GM21367 (cell line): ENCODE data around the gene COX10.
"Not testable (repeated sequence)": the region's sequence is repeated elsewhere in the genome, so short reads cannot be mapped to it uniquely, and the experiment has no call there.

Source experiments
- ATAC-seq: cut with Tn5 transposase; IDR thresholded peaks from one replicate; pipeline ENCODE4 v1.9.1; 2021; ENCODE audit not compliant: unreplicated experiment

Gene COX10

DNA sequence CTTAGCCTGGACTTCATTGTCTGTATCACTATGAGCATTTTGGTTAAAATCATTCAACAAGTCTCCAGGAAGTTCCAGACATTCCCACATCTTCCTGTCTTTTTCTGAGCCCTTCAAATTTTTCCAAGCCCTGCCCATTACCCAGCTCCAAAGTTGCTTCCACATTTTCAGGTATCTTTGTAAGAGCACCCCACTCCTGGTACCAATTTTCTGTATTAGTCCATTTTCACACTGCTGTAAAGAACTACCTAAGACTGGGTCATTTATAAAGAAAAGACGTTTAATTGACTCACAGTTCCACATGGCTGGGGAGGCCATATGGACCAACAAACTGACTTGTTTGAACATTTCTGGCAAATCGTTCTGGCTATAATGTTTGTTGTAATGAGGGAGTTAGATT, 100.0 kb downstream of the COX10 start:
- ATAC-seq: no peak

DNA sequence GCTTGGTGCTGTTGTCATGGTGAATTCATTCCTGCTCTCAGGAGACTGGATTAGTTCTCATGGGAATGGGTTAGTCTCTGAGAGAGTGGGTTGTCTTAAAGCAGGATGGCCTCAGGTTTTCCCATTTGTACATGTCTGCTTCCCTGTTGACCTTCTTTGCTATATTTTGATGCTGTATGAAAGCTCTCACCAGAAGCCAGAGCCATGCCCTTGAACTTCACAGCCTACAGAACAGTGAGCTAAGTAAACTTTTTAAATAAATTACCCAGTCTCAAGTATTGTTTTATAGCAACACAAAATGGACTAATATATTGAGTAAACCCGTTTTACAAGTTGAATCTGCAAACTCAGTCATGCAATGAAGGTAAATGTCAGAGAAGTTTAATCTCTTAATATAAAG, 100.6 kb downstream of the COX10 start:
- ATAC-seq: no peak

DNA sequence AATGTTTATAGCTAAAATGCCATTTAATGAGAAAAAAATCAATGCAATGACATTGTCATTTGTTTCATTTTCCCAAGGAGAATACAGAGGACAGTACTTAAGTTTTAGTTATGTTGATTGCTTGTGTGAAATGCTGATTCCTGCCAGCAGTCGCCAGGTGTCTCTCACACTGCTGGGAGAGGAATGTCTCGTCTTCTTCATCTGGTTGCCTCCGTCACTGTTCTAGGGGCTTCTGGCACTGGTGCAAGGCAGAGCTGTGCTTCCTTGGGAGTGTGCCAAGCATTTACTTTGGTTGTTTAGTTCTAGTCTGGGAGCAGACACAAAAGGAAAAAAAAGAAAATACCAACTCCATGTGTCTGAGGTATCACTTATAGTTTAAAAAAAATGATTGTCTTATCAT, 107.7 kb downstream of the COX10 start:
- not testable (repeated sequence) for ATAC-seq

DNA sequence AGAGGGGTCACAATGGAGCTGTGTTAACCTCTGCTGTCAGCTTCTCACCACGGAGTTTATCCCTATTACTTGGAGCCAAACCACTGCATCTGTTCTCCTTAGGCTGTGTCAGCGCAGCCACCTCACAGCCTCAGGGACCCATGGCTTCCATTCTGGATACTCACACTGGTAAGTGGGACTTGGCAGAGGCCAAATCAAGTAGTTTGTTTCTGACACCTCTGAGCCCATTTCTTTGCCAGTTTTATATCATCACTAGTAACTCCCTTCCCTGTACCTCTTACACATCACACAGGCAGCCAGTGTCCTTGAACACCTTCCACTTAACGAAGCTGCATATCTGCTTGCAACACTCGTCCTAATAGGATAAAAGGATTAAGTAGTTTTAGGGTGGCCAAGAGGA, 108.5 kb downstream of the COX10 start:
- not testable (repeated sequence) for ATAC-seq

DNA sequence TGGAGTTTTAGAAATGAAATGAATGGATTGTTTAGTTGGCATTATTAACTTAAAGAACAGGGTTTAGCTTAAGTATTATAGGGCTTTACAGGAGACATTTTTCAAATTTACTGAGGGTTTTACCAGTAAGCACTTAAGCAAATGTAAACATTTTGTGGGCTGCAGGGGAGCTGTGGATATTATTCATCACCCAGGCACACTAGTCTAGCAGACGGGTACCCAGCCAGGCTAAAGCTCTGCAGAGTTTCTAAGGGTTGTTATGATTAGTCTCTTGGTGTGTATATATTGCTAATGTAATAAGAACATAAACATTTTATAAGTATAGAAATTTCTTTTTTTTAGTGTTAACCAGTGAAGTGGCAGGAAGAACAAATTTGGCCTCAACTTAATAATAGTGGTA, 110.6 kb downstream of the COX10 start:
- ATAC-seq: not testable (repeated sequence)

DNA sequence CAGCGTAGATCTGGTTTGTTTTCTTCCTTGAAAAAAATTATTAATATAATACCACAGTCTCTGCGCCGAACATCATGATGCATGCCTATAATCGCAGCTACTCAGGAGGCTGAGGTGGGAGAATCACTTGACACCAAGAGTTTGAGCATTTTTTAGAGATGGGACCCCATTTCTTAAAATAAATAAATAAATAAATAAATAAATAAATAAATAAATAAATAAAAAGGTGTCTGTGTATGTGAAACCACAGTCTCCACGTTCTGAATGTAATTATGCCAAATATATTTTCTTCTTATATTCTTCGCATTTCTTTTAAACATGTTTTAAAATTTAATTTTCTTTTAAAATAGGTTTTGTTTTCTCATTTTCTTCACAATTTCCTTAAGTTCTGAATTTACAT, 112.8 kb downstream of the COX10 start:
- not testable (repeated sequence) for ATAC-seq

DNA sequence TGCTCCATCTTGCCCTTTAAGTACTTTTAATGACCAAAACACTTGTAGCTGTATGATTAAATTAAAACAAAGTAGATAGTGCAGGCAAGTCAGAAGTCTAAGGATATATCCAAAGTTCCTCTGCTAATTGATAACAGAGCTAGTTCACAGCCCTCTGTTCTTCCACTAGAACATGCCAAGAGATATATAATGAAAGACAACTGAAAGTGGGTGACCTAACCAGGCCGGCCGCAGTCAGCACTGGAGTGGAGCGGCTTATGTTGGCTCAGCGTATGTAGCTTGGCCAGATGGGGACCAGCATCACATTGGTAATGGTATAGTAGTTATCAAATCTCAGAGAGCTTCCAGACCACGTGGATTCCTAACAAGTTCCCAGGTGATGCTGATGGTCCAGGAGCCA, 115.2 kb downstream of the COX10 start:
- ATAC-seq: not testable (repeated sequence)

DNA sequence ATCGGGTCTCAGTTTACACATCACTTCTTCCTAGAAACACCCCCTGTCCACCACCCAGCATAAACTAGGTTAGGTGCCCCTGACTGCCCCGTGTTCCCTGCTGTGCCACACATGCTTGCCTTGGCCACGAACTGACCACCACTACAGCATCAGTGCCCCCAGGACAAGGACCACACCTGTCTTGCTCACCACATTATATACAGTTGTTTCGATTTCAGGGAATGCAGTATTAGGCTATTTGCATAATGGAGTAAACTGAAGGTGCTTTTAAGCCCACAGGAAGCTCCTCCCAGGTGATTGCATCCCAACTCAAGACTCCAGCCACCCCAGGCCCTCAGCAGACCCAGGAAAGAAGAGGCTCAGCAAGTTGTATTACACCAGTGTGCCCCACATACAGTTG, 117.1 kb downstream of the COX10 start:
- ATAC-seq: not testable (repeated sequence)

DNA sequence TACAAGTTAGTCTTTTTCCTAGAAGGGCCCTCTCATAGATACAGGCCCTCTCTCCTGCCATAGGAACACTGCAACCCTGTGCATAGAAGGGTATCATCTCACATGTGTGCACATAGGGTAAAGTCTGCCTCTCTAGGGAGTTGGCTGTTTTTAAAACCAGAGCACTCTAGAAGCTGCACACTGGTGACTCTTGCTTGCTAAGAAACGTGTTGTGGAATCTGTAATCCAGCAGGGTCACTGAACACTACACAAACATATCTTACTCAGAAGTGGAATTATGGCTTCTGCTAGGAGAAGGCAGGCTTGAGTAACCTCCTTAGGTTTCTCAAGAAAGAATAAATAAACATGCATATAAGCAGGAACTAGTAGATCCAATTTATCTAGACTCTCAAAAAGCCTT, 121.5 kb downstream of the COX10 start:
- ATAC-seq: not testable (repeated sequence)

DNA sequence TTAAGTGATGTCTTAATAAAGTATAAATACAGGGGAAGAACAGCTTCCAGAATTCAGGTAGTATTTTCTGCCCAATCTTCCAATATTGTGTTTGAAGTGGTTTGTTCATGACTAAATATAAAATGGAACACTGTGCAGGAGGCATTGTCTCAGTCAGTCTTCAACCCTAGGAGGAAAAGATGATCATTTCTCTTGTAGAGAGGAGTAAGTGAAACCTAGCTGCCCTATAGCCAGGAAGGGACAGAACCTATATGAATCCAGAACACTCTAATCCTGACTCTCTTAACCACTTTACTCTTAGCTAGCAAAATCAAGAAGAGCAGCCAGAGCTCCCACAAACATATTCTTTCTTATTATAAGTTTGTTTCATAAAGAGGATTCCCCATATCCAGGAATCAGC, 122.2 kb downstream of the COX10 start:
- ATAC-seq: not testable (repeated sequence)

DNA sequence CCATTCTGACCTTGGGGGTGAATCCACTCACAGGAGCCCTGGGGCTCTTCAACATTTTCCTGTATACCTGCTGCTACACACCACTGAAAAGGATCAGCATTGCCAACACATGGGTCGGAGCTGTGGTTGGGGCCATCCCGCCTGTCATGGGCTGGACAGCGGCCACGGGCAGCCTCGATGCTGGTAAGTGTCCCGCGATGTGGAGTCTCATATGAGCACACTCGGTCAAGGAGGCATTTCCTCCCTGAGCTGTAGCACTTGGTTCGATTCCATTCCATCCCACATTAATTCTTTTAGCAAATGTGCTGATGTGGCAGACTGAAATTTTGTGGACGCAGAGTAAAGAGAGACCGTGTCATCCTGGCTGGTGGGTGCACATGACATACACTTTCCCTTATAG, 122.7 kb downstream of the COX10 start:
- not testable (repeated sequence) for ATAC-seq

DNA sequence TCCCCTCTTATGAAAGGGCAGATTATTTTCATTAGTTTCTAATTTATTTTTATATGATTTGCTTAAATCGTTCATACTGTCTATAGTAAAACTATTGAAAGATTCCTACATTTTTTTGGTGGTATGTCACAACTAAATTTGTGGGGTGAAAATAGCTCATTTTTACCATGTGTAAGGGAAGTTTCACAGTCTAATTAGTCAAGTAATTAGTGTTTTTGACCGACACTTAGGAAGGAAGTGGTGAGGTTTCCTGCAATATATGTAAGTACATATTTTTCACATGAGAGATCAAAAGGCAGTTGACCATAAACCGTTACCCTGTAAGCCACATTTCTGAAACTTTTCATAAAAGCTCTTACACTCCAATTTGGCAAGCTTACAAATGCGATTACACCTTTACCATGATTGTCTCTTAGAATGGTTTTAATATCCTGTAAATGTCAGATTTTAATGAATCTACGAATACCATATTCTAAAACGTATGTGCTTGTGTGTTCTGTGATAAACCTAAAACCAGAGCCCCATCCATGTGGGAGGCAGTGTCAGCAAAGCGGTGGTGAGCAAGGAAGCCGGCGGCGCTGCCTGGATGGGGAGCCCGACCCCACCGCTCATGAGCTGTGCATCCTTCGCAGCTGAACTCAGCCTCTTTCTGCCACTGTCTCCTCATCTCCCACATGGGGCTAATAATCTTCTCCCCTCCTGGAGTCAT, 123.5 kb downstream of the COX10 start:
- not testable (repeated sequence) for ATAC-seq

DNA sequence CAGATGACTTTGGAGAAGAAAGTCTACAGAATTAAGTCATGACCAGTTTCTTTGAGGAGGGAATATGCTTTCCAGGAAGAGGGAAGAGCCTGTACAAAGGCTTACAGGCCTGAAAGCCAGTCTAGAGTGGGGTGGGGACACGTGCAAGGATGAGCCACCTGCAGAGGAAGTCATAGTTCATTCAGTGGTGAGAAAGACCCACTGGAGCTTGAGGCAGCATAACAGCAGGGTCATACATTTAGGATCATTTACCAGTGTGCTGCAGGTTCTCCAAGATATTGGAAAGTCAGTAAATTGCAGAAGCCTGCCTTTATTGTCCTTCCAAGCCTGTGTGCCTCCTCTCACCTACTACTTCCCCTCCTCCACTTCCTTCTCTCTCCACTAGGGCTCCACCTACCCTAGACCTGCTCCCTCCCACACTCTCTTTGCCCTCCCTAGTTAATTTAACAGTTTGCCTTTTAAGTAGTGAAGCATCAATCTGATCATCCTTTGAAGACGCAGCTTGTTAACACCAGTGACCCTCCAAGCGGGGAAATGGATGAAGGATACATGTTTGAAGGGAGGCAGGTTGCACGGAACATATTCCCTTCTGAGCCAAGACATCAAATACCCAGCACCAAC, 127.2 kb downstream of the COX10 start:
- no peak for ATAC-seq

DNA sequence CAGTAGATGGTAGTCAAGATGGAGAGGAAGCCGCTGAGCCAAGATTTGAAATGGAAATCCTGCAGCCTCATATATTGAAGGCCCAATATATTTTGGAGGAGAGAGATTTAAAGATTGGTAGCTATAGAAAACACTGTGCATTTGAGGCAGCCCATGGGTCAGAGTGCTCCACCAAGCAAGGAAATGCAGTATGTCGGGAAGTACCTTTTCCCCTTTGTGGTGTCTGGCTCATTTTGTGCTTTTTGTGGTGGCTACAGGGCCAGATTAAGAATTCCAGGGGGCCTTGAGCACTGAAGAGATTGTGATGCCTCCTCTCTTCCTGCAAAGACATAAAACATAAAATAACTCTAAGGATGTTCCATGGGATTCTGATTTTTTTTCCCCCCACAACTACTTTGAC, 127.8 kb downstream of the COX10 start:
- no peak for ATAC-seq

DNA sequence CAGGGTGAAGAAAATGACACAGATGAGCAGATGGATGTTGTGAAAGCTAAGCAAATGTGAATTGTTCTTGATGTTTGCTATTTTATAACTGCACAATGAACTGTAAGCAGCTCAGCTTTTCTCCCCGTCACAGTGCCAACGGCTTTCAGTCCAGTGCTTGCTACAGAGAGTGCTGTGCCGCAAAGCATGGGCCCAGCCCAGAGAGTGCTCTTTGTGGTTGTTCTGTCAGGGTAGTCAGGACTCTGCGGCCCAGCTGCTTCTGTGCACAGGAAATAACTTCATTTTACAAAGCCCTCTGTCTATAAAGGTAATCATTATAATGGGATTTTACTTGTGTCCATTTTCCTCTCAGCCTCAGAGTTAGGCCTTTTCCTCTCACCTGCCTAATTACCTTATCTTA, 128.3 kb downstream of the COX10 start:
- ATAC-seq: no peak

DNA sequence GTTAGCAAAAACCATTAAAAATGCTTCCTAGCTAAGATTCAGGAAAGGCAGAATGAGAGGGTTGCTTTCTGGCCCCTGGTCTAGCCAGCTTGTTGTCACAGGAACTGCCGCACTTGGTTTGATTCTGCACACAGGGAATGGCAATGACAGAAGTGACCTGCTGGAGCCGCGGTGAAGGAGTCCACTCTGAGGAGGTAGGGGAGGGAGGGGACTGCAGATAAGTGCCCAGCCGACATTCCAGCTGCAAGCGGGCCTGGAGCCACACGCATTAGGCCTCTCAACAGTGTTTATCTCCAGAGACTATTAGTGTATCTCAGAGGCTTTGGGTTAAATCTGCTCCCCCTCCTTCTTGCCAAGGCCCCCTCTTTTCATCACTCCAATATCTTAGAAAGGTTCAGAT, 128.7 kb downstream of the COX10 start:
- no peak for ATAC-seq

DNA sequence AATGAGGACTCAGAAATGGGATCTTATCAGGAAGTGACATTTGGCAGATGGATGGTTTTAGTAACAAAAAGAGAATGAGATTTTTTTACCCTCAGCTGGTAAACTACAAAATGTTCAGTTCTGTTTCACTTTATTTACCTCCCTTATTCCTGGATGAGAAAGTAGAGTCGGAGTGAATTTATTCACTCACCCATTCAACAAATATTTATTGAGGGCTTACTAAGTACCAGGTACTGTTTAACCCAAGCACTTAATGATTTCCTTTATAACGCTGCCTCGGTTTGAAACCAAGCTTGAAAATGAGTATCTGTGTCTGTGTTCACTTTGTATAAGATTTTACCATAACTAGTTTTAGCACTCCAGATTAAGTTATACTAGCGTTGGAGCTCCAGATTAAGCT, 129.3 kb downstream of the COX10 start:
- no peak for ATAC-seq

DNA sequence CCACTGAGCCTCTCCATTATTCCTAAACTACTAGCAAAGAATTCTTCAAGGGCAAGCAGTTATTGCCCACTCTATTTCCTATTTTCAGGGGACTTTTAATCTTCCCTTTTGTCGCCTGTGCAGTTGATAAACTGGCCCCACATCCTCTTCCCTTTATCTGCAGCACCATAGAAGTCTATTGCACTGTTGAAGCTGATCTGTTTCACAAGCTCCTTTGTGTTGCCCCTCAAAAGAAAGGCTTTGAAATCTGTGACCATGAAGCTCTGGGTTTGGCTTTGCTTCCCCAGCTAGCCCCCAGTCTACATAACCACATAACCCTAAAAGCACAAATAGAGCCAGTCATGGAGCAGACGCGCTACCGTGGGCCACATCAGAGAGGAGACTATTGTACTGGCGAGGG, 130.3 kb downstream of the COX10 start:
- ATAC-seq: no peak

DNA sequence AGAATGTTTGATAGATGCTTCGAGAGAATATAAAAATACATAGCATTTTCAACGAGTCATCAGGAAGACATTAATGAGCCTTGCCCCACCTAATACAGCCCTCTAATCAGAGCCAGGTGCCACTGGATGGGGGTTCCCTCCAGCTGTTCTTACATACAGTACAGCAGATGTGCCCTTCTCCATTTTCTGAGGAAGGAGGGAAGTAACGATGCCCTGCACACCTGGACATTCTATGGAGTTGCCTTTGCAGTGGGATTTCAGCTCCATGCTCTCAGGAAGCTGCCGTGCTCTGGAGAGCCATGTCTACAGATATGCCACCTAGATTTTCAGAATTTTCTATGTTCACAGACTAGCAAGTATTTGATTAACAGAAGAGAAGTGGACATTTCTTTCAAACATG, 131.1 kb downstream of the COX10 start:
- no peak for ATAC-seq

DNA sequence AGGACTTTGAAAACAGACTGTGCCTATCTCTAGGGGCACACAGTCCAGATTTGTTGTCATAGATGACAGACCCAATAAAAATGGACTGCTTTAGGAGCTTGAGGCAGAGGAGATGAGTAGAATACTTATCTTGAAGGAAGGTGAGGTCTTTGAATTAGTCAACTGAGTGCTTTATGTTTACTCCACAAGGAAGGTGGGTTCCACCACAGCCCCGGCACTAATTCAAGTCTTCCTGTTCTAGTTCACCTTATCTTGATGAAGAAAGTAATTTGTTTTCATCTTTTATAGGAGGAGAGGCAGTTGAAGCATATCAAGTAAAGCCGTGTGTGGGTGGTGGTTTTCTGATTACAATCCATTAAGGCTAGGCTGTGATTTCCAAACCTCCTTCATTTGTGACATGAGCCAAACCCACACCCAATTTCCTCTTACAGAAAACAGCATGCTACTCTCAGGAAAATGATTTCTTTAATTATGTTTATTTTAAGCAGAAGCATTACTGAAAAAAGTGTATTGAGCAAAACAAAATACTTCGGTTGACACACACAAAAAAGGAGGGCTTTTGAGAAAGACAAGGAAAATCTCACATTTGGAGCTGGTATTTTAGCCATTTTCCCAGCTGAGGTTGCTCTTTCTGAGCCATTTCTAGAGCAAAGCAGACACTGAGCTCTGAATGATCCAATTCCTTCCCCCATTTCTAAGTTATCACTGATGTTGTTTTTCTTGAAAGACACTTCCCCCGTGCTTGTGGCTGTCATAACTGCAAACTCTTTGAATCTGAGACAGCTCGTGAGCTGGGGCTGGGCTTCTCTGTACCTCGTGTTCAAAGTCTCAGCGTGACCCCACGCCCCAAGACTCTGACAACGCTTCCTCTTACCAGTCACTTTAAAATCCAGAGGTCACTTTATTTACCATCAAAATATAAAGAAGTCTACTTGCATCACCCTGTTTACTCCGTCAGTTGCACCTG, 132.0 kb downstream of the COX10 start:
- ATAC-seq: no peak

DNA sequence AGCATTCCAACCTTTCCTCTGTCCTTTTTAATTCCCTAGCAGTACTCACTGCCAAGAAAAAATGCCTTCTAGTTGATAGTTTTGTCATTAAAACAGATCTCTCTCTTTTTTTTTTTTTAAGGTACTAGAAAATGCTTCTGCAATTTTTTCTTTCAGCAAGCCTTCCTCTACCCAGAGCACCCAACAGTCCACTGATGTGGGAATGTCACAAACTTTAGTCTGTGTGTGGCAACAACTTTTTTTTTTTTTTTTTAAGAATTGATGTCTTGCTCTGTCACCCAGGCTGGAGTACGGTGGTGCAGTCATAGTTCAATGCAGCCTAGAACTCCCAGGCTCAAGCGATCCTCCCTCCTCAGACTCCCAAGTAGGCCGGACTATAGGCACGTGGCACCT, 132.7 kb downstream of the COX10 start:
- no peak for ATAC-seq
